Skin of body (tissue), 2 donors: ENCODE measurements around the gene TSPAN11. TPM values are rescaled to one million over a fixed set of nuclear protein-coding genes. Genes with fewer than 3 reads are reported as not detected.
A peak's percentile ranks its signal among the peaks of the same experiment; 100 is the strongest.
"Not testable (repeated sequence)": the region's sequence is repeated elsewhere in the genome, so short reads cannot be mapped to it uniquely, and the experiment has no call there.

ENCODE experiments used
- DNase-seq: peaks from one replicate; lab custom pipeline; 2025; lab: John Stamatoyannopoulos, UW
- total RNA-seq: library from RNA; depleted of rRNA; stranded (reverse); fragments of >200 nt; gene quantifications from one replicate; pipeline ENCODE4 v1.2.3, GENCODE V29; 2014

The TSPAN11 gene
- 10.0 TPM for total RNA-seq

- DNase-seq, result peak; percentile 46
These were observed at the start of gene TSPAN11 for GRCh38 chr12:30926243-30927221. Gene TSPAN11 (plus strand): TSS chr12:30926748. CDS start chr12:30953992, 27,244 bp downstream.

- no peak for DNase-seq
These were observed 49.3 kb upstream of the TSPAN11 start for GRCh38 chr12:30877105-30877875.

- no peak for DNase-seq
These were observed 48.5 kb upstream of the TSPAN11 start for GRCh38 chr12:30878024-30878423.

- DNase-seq, result peak; percentile 56
These were observed 46.5 kb upstream of the TSPAN11 start for GRCh38 chr12:30880061-30880460.

- no peak for DNase-seq
These were observed 45.7 kb upstream of the TSPAN11 start for GRCh38 chr12:30880813-30881212.

GRCh38 chr12:30882706-30883105 lies 43.8 kb upstream of the TSPAN11 start:
- peak; percentile 34 for DNase-seq

GRCh38 chr12:30884799-30885198 lies 41.7 kb upstream of the TSPAN11 start:
- DNase-seq, result no peak

- no peak for DNase-seq
These were observed 41.2 kb upstream of the TSPAN11 start for GRCh38 chr12:30885321-30885720.

- no peak for DNase-seq
These were observed 39.3 kb upstream of the TSPAN11 start for GRCh38 chr12:30887226-30887625.

GRCh38 chr12:30888241-30888640 lies 38.3 kb upstream of the TSPAN11 start:
- no peak for DNase-seq

GRCh38 chr12:30894531-30894930 lies 32.0 kb upstream of the TSPAN11 start:
- not testable (repeated sequence) for DNase-seq

- DNase-seq, result peak; percentile 24
These were observed 30.1 kb upstream of the TSPAN11 start for GRCh38 chr12:30896461-30896860.

- no peak for DNase-seq
These were observed 27.7 kb upstream of the TSPAN11 start for GRCh38 chr12:30898846-30899245.

- no peak for DNase-seq
These were observed 26.2 kb upstream of the TSPAN11 start for GRCh38 chr12:30900351-30900750.

- DNase-seq, result no peak
These were observed 24.5 kb upstream of the TSPAN11 start for GRCh38 chr12:30902001-30902400.

GRCh38 chr12:30902596-30902995 lies 24.0 kb upstream of the TSPAN11 start:
- DNase-seq, result peak; percentile 59

- no peak for DNase-seq
These were observed 21.0 kb upstream of the TSPAN11 start for GRCh38 chr12:30905463-30906009.

GRCh38 chr12:30908076-30908721 lies 18.3 kb upstream of the TSPAN11 start:
- DNase-seq, result peak; percentile 47

- DNase-seq, result peak; percentile 97
These were observed 17.7 kb upstream of the TSPAN11 start for GRCh38 chr12:30908722-30909348.

- peak; percentile 78 for DNase-seq
These were observed 17.1 kb upstream of the TSPAN11 start for GRCh38 chr12:30909349-30910037.
